ENCODE measurements around the gene GDPD4. TPM values are rescaled to one million over a fixed set of nuclear protein-coding genes. Genes with fewer than 3 reads are reported as not detected.

Gene GDPD4
- total RNA-seq, 1 experiment from 2014 or later, result not detected

DNA sequence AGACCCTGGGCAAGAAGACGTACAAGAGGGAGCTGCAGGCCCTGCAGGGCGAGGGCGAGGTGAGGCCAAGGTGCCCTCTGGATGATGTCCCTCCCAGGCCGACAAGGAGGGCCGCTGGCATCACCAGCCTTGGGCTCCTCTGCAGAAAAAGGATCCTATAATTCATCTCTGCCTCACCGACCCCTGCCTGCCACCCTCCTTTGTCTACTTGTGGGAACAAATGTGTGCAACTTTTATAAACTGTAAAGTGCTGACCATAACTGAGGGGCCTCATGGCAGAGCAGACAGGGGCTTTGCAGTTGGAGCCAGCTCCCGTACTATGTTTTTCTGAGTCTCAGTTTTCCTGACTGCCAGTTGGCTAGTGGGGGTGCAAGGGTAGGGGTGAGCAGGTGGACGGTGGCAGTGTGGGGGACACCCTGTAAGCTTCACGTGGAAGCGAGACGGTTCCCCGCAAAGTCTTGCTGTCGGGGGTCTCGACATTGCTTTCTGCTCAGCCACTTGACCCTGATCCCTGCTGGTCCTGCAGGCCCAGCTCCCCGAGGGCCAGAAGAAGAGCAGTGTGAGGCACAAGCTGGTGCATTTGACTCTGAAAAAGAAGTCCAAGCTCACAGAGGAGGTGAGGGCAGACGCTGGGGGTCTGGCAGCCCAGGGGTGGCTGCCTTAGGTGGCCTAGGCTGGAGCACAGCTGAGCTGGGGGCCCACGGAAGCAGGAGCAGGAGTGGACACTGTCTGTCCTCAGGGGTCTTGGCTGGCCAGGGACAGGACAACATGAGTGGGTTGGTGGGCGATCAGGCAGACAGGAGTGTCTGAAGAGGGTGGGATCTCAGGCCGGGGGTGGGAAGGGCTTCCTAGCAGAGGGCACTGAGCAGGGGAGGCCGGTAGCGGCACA, 118.7 kb downstream of the GDPD4 start:
- no peak for TF ChIP-seq EZH2phosphoT487 (IDR thresholded peaks at IDR 0.05; ENCODE audit: borderline replicate concordance)
- no peak for TF ChIP-seq YY1 (IDR thresholded peaks at IDR 0.05; ENCODE audit: extremely low read depth, insufficient replicate concordance, low read depth, low read length)
- no peak for TF ChIP-seq POLR2AphosphoS5 (IDR thresholded peaks at IDR 0.05; ENCODE audit: low read depth, low read length)
- Histone ChIP-seq H3K4me2 (ENCODE audit: low read length) (no peak overlapping the region), H3K79me2 (ENCODE audit: insufficient read depth, low read length) (no peaks in the 10 kb centered on the region), H3K27me3 (ENCODE audit: insufficient read depth, low read length) (no peaks in the 10 kb centered on the region), H4K20me1 (ENCODE audit: insufficient read depth) (no peaks in the 10 kb centered on the region), H3K4me1 (ENCODE audit: control insufficient read depth in 1 of 2, insufficient read depth in 2 of 2, low read length in 2 of 2) (no peaks in the 10 kb centered on the region), H3K9me3 (ENCODE audit: control insufficient read depth in 1 of 2, insufficient read depth in 1 of 2, low read depth in 1 of 2, low read length in 2 of 2) (no peaks in the 10 kb centered on the region), H3K9ac (ENCODE audit: low read length) (no peak overlapping the region), H3K27ac (ENCODE audit: low read depth, low read length) (no peak overlapping the region), H2AFZ (ENCODE audit: low read depth, low read length, poor library complexity, severe bottlenecking) (no peak overlapping the region), H3K9me2 (ENCODE audit: insufficient read depth) (no peaks in the 10 kb centered on the region), H3K4me3 (replicated peaks in 1 of 2; ENCODE audit: low read depth in 1 of 2, low read length in 2 of 2) (no peak overlapping the region), H3K36me3 (ENCODE audit: control insufficient read depth in 1 of 2, insufficient read depth in 2 of 2, low read length in 2 of 2) (no peaks in the 10 kb centered on the region)
- intact Hi-C loops (cut with micrococcal nuclease), result loop anchor here (10.0 kb wide), 1 partner anchor 258 kb away; no protein-coding TSS in a partner anchor
- no TSS peak for BruUV-seq (replicated peaks)
- DNase-seq (ENCODE audit: low read depth, low spot score), result no peak
- RAD21 ChIA-PET (ENCODE audit: low non-redundant PET in 1 of 2, low total read pairs in 2 of 2, uncharacterized antibody in 2 of 2, unreplicated experiment in 2 of 2), result no interaction called here
- POLR2A ChIA-PET, result no interaction called here
- CTCF ChIA-PET, result no interaction called here
- ATAC-seq, result no peak

DNA sequence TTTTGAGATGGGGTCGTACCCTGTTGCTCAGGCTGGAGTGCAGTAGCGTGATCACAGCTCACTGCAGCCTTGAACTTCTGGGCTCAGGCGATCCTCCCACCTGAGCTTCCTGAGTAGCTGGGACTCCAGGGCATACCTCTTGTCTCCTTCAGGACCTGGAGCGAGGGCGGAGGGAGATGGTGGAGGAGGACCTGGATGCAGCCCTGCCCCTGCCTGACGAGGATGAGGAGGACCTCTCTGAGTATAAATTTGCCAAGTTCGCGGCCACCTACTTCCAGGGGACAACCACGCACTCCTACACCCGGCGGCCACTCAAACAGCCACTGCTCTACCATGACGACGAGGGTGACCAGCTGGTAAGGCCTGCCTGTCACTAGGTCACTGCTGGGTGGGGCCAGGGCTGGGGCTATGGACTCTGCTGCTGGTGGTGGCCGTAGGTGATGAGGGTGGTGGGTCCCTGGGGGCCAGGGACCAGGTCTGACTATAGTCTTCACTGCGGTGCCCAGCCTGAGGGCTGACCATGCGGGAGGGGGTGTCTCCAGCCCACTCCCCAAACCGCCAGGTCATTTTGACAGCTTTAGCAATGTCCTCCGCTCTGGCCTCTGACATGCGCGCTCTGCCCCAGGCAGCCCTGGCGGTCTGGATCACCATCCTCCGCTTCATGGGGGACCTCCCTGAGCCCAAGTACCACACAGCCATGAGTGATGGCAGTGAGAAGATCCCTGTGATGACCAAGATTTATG, 119.5 kb downstream of the GDPD4 start:
- no peaks in the 10 kb centered on the region for H3K9me2 ChIP-seq (ENCODE audit: insufficient read depth)
- intact Hi-C loops (cut with micrococcal nuclease), result loop anchor here (10.0 kb wide), 1 partner anchor 257 kb away; no protein-coding TSS in a partner anchor
- no peak overlapping the region for H3K4me2 ChIP-seq (ENCODE audit: low read length)
- no peaks in the 10 kb centered on the region for H3K9me3 ChIP-seq (ENCODE audit: control insufficient read depth in 1 of 2, insufficient read depth in 1 of 2, low read depth in 1 of 2, low read length in 2 of 2)
- no peak overlapping the region for H3K9ac ChIP-seq (ENCODE audit: low read length)
- DNase-seq (ENCODE audit: low read depth, low spot score) (no peak), ATAC-seq (no peak)
- no peak overlapping the region for H3K4me3 ChIP-seq (replicated peaks in 1 of 2; ENCODE audit: low read depth in 1 of 2, low read length in 2 of 2)
- H3K4me1 ChIP-seq (ENCODE audit: control insufficient read depth in 1 of 2, insufficient read depth in 2 of 2, low read length in 2 of 2), result no peaks in the 10 kb centered on the region
- TF ChIP-seq, protein P1, sequence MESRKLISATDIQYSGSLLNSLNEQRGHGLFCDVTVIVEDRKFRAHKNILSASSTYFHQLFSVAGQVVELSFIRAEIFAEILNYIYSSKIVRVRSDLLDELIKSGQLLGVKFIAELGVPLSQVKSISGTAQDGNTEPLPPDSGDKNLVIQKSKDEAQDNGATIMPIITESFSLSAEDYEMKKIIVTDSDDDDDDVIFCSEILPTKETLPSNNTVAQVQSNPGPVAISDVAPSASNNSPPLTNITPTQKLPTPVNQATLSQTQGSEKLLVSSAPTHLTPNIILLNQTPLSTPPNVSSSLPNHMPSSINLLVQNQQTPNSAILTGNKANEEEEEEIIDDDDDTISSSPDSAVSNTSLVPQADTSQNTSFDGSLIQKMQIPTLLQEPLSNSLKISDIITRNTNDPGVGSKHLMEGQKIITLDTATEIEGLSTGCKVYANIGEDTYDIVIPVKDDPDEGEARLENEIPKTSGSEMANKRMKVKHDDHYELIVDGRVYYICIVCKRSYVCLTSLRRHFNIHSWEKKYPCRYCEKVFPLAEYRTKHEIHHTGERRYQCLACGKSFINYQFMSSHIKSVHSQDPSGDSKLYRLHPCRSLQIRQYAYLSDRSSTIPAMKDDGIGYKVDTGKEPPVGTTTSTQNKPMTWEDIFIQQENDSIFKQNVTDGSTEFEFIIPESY (IDR thresholded peaks at IDR 0.05; ENCODE audit: extremely low read depth, insufficient replicate concordance, low read length), result no peak
- no peak for TF ChIP-seq SIN3A (IDR thresholded peaks at IDR 0.05; ENCODE audit: low read depth)
- TF ChIP-seq SP1 (IDR thresholded peaks at IDR 0.05; ENCODE audit: low read depth), result no peak
- no peaks in the 10 kb centered on the region for H3K36me3 ChIP-seq (ENCODE audit: control insufficient read depth in 1 of 2, insufficient read depth in 2 of 2, low read length in 2 of 2)
- BruUV-seq (replicated peaks), result no TSS peak
- RAD21 ChIA-PET (ENCODE audit: low non-redundant PET in 1 of 2, low total read pairs in 2 of 2, uncharacterized antibody in 2 of 2, unreplicated experiment in 2 of 2), result no interaction called here
- no peaks in the 10 kb centered on the region for H4K20me1 ChIP-seq (ENCODE audit: insufficient read depth)
- H2AFZ ChIP-seq (ENCODE audit: low read depth, low read length, poor library complexity, severe bottlenecking), result no peak overlapping the region
- CTCF ChIA-PET, result interaction anchor here (1.1 kb wide), 1 partner anchor 261 kb away, joined by 3 read pairs; no protein-coding TSS in a partner anchor
- H3K27me3 ChIP-seq (ENCODE audit: insufficient read depth, low read length), result no peaks in the 10 kb centered on the region
- H3K27ac ChIP-seq (ENCODE audit: low read depth, low read length), result no peak overlapping the region
- H3K79me2 ChIP-seq (ENCODE audit: insufficient read depth, low read length), result no peaks in the 10 kb centered on the region
- POLR2A ChIA-PET, result no interaction called here
